K562 (cell line): Measurements from ENCODE around the gene TYROBP. TPM values are rescaled to one million over a fixed set of nuclear protein-coding genes. Genes with fewer than 3 reads are reported as not detected.

Experiments
- RCOR1 ChIP-seq, 2 experiments: IDR thresholded peaks; 2 replicates each; pipeline ENCODE4 v1.6.1; 2012; ENCODE audit warnings: low read depth in 2 of 2, low read length in 2 of 2, borderline replicate concordance in 1 of 2, improper control_type of control experiment in 1 of 2
- ZNF184 ChIP-seq: sonication (generic); formaldehyde crosslinking; IDR thresholded peaks from 2 replicates; pipeline ENCODE4 v1.5.0; 2020; ENCODE audit warnings: missing genetic modification reagents
- polyA plus RNA-seq, 8 experiments: library from polyadenylated mRNA; depleted of rRNA in 4 of 8; stranded (reverse) in 5 of 8; unstranded in 3 of 8; fragments of >200 nt; fragmentation: Nextera tagmentation in 2 of 8; fragmentation: Illumina TruSeq in 1 of 8; extraction: Ambion mirVana in 2 of 8; extraction: Trizol in 1 of 8; gene quantifications; 2 replicates each; pipeline versions ENCODE4 v1.2.1 to v1.2.3, GENCODE V29; 2011 to 2014; ENCODE audit warnings: inconsistent platforms in 1 of 8, missing spikeins in 1 of 8
- total RNA-seq, 7 experiments: library from RNA; depleted of rRNA in 6 of 7; stranded (reverse); fragments of >200 nt in 6 of 7; fragmentation: Illumina TruSeq in 2 of 7; extraction: Trizol in 2 of 7; gene quantifications; 2 replicates each; pipeline versions ENCODE4 v1.2.1 to v1.2.3, GENCODE V29; 2011 to 2021; ENCODE audit warnings: low replicate concordance in 1 of 7
- TF ChIP-seq, protein P1 (sequence below), 3 experiments: IDR thresholded peaks in 2 of 3; conservative IDR thresholded peaks in 1 of 3; 2 replicates each; pipeline ENCODE4 v1.5.1; 2011 to 2012; ENCODE audit warnings: low read length in 3 of 3, mild to moderate bottlenecking in 3 of 3, control low read depth in 2 of 3, improper control_type of control experiment in 1 of 3, inconsistent platforms in 1 of 3, low read depth in 1 of 3, mixed read lengths in 1 of 3, moderate library complexity in 1 of 3; ENCODE audit not compliant: insufficient read depth in 2 of 3
- TF ChIP-seq, protein P2 (sequence below), 2 experiments: fragments of 450-650 bp; IDR thresholded peaks; 2 replicates each; pipeline ENCODE4 v1.6.1; 2016; ENCODE audit warnings: mild to moderate bottlenecking in 2 of 2, borderline replicate concordance in 1 of 2, low read depth in 1 of 2, moderate library complexity in 1 of 2

TYROBP gene
- total and polyA plus RNA-seq, 9 of the 15 experiments (the other 6 are each of a cell fraction or from before 2014, with no cell fraction given), result 0.72 to 8.2 (median 2.4) TPM

DNA sequence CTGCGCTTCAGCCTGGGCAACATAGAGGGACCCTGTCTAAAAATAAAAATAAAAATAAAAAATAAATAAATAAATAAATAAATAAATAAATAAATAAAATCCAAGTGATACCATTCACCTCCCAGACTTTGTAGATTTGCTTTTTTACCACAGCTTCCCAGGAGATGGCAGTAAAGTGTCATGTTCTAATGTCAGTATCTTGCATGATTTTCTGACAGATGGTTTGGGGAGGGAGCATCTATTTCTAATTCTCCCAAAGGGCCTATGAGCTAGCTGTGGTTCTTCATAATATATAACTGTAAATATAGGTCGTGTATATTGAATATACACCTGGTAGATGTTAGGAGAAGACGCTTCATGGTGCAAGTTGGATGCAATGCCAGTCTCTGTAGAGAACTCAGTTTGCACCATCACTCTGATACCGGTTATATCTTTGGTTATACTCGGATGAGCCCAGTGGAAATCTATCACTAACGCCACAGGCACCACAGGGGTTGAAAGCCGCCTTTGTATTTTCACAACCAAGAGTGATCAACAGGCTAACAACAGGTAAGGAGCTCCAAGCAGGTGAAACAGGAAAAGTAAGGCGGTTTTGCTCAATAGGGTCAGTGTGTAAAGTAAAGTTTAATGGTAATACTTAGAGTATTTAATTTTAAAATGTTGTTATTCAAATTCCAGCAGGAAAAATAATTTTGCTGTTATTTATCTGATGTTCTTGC, 25.8 kb downstream of the TYROBP start (continued):
- TF ChIP-seq RCOR1 (IDR thresholded peaks at IDR 0.05; ENCODE audit: borderline replicate concordance in 1 of 2, low read depth in 2 of 2, low read length in 2 of 2), result 0 out of 4 replicates have a peak, but pooled peaks of 1 of the 2 experiments have one; percentile 8
- TF ChIP-seq, protein P1, sequence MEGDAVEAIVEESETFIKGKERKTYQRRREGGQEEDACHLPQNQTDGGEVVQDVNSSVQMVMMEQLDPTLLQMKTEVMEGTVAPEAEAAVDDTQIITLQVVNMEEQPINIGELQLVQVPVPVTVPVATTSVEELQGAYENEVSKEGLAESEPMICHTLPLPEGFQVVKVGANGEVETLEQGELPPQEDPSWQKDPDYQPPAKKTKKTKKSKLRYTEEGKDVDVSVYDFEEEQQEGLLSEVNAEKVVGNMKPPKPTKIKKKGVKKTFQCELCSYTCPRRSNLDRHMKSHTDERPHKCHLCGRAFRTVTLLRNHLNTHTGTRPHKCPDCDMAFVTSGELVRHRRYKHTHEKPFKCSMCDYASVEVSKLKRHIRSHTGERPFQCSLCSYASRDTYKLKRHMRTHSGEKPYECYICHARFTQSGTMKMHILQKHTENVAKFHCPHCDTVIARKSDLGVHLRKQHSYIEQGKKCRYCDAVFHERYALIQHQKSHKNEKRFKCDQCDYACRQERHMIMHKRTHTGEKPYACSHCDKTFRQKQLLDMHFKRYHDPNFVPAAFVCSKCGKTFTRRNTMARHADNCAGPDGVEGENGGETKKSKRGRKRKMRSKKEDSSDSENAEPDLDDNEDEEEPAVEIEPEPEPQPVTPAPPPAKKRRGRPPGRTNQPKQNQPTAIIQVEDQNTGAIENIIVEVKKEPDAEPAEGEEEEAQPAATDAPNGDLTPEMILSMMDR (IDR thresholded peaks at IDR 0.05 in 2 of 3, conservative IDR thresholded peaks at IDR 0.05 in 1 of 3; ENCODE audit: insufficient read depth in 2 of 3, low read depth in 1 of 3, low read length in 3 of 3), result peak; percentile 45 to 79 (median 62); a peak in 5 of 6 replicates
- TF ChIP-seq, protein P2, sequence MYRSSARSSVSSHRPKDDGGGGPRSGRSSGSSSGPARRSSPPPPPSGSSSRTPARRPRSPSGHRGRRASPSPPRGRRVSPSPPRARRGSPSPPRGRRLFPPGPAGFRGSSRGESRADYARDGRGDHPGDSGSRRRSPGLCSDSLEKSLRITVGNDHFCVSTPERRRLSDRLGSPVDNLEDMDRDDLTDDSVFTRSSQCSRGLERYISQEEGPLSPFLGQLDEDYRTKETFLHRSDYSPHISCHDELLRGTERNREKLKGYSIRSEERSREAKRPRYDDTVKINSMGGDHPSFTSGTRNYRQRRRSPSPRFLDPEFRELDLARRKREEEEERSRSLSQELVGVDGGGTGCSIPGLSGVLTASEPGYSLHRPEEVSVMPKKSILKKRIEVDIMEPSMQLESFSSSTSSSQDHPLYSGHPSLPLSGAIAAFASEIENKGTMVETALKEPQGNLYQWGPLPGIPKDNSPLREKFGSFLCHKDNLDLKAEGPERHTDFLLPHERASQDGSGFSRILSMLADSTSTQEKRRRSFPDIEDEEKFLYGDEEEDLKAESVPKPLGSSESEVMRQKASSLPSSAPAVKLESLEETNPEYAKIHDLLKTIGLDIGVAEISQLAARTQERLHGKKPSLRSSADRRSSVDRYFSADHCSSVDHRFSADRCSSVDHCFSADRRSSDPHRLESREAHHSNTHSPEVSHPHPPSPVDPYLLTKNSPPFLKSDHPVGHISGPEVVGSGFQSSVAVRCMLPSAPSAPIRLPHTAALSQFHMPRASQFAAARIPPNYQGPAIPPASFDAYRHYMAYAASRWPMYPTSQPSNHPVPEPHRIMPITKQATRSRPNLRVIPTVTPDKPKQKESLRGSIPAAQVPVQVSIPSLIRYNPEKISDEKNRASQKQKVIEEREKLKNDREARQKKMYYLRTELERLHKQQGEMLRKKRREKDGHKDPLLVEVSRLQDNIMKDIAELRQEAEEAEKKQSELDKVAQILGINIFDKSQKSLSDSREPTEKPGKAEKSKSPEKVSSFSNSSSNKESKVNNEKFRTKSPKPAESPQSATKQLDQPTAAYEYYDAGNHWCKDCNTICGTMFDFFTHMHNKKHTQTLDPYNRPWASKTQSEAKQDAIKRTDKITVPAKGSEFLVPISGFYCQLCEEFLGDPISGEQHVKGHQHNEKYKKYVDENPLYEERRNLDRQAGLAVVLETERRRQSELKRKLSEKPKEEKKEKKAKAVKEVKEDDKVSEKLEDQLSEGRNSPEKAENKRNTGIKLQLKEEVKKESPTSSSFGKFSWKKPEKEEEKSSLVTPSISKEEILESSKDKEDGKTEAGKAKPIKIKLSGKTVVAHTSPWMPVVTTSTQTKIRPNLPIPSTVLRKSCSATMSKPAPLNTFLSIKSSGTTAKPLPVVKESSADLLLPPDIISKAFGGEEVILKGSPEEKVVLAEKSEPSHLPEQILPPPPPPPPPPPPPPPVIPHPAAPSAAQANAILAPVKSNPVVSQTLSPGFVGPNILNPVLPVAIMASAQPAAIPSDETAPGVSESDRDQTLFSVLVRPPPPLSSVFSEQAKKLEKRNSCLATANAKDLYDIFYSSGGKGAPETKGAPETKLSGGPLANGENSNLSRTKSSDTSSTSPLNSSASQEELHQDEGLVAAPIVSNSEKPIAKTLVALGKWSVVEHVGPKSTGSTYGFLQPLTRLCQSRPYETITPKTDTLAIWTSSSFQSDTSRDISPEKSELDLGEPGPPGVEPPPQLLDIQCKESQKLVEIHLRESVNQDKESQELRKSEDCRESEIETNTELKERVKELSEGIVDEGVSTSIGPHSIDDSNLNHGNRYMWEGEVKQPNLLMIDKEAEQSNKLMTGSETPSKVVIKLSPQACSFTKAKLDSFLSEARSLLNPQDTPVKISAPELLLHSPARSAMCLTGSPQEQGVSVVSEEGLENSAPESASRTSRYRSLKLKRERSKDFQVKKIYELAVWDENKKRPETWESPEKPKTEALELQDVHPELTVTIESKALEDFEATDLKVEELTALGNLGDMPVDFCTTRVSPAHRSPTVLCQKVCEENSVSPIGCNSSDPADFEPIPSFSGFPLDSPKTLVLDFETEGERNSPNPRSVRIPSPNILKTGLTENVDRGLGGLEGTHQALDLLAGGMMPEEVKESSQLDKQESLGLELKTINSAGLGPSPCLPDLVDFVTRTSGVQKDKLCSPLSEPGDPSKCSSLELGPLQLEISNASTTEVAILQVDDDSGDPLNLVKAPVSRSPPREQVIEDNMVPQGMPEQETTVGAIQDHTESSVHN (IDR thresholded peaks at IDR 0.05; ENCODE audit: borderline replicate concordance in 1 of 2, low read depth in 1 of 2), result no peak
- no peak for TF ChIP-seq ZNF184 (CRISPR knock-in tag)
